GM12892 (cell line): ENCODE data around the gene SFR1.

Experiments used
- POLR2A ChIP-seq: IDR thresholded peaks from 2 replicates; pipeline ENCODE4 v1.6.1; 2011; ENCODE audit warnings: low read depth, low read length, control low read depth
- POLR2AphosphoS5 ChIP-seq: IDR thresholded peaks from 2 replicates; pipeline ENCODE4 v1.6.1; 2011; ENCODE audit warnings: low read depth, low read length, control low read depth
- TAF1 ChIP-seq: IDR thresholded peaks from 2 replicates; pipeline ENCODE4 v1.6.1; 2011; ENCODE audit warnings: low read depth, mild to moderate bottlenecking, control low read depth, low read length, borderline replicate concordance

- TF ChIP-seq POLR2AphosphoS5 (no peak), POLR2A (no peak), TAF1 (no peak)
These were observed 45.2 kb upstream of the SFR1 start for GRCh38 chr10:104076743-104077160.
